Small intestine (tissue), 7 donors: ENCODE measurements around the gene WDR70. TPM values are rescaled to one million over a fixed set of nuclear protein-coding genes. Genes with fewer than 3 reads are reported as not detected.
"Not testable (repeated sequence)": the region's sequence is repeated elsewhere in the genome, so short reads cannot be mapped to it uniquely, and the experiment has no call there.

Experiments
- DNase-seq, 2 donors: peaks; one replicate each; pipeline versions ENCODE4 v3.0.0 to v3.0.0-alpha.2; 2013
- FAIRE-seq: peaks from 2 replicates; lab custom pipeline; 2012; peaks lifted over from hg19 to GRCh38; lab: Jason Lieb, UNC
- H3K27ac ChIP-seq, 3 donors: one replicate each; pipeline ENCODE4 v1.5.1; 2013; ENCODE audit warnings: low read length in 2 of 3, mild to moderate bottlenecking in 2 of 3, control low read depth in 1 of 3, inconsistent platforms in 1 of 3, low read depth in 1 of 3, moderate library complexity in 1 of 3
- H3K27me3 ChIP-seq, 3 donors: one replicate each; pipeline ENCODE4 v1.6.1; 2013; ENCODE audit warnings: low read length in 3 of 3, inconsistent platforms in 1 of 3; ENCODE audit not compliant: control insufficient read depth in 3 of 3, insufficient read depth in 3 of 3
- H3K36me3 ChIP-seq, 3 donors: one replicate each; pipeline ENCODE4 v1.6.1; 2013; ENCODE audit warnings: low read length in 3 of 3, inconsistent platforms in 1 of 3, low read depth in 1 of 3, mild to moderate bottlenecking in 1 of 3, moderate library complexity in 1 of 3; ENCODE audit not compliant: control insufficient read depth in 3 of 3, insufficient read depth in 2 of 3
- H3K4me1 ChIP-seq, 3 donors: one replicate each; pipeline ENCODE4 v1.6.1; 2013; ENCODE audit warnings: low read length in 2 of 3, inconsistent platforms in 1 of 3, low read depth in 1 of 3, mild to moderate bottlenecking in 1 of 3, moderate library complexity in 1 of 3; ENCODE audit not compliant: control insufficient read depth in 3 of 3, insufficient read depth in 2 of 3
- H3K4me3 ChIP-seq, 3 donors: one replicate each; pipeline ENCODE4 v1.5.1; 2013; ENCODE audit warnings: low read length in 3 of 3, control low read depth in 1 of 3, inconsistent platforms in 1 of 3, low read depth in 1 of 3, mild to moderate bottlenecking in 1 of 3, moderate library complexity in 1 of 3
- H3K9me3 ChIP-seq, 2 donors: one replicate each; pipeline ENCODE4 v1.6.1; 2013; ENCODE audit warnings: low read depth in 1 of 2, low read length in 1 of 2; ENCODE audit not compliant: control insufficient read depth in 2 of 2, insufficient read depth in 1 of 2
- WGBS, 3 donors: extraction: QIAGEN DNeasy Blood & Tissue Kit; methylation state at CpG; one replicate each; pipeline ENCODE4 v1.1.7; 2013; 5-methylcytosine and 5-hydroxymethylcytosine counted together
- polyA plus RNA-seq, 4 donors: library from polyadenylated mRNA; stranded (reverse) in 3 of 4; unstranded in 1 of 4; fragments of 200-250 nt in 3 of 4; fragments of 120-200 nt in 1 of 4; gene quantifications; one replicate each; pipeline versions ENCODE4 v1.2.1 to v1.2.3, GENCODE V29; 2013
- donor health status: healthy with polysubstance abuse.
- donor health status: control.
- donor health status: control.
- donor health status: Bipolar disorder and iron deficiency.
- donor health status: healthy.

The WDR70 gene
- polyA plus RNA-seq, 4 donors = 13.2 to 24.6 (median 15.8) TPM

DNA sequence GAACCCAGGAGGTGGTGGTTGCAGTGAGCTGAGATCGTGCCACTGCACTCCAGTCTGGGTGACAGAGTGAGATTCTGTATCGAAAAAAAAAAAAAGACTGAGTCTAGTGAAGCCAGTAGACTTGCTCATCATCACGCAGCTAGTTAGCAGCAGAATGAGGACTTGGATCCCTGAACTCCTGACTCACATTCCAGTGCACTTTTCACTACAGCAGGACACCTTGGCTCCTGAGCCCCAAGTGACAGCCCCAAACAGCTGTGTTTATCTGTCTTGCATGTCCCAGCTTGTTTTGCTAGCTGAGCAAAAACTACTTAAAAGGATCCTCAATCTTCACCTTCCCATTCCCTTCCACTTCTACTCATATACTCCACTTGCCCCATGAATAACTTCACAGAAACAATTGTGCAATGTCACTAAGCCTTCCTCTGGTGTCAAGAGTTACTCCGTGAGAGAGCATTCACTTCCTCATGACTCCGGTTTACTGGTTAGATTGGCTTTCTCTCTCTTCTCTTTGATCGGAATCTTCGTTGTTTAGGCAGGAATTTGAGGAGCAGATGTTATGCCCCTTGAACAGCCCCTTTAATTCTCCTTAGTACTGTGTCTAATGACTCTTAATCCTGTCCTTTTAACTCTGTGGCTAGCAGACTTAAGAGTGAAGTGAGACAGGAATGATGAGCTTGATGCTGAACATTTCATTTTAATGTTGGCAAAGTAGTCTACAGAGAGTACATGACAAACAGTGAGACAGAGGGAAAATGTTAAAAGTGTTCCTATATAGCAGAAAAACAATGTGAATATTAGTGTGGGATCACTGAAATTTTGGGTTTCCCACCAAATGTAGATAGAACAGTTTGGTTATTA, 84.3 kb downstream of the WDR70 start:
- H3K27me3 ChIP-seq, H3K36me3 ChIP-seq, H3K9me3 ChIP-seq, H3K4me3 ChIP-seq, H3K4me1 ChIP-seq, FAIRE-seq, H3K27ac ChIP-seq: not testable (repeated sequence)
- peak in 1 of 2 donors; percentile 21 for DNase-seq
- 84 to 94% (median 93%) methylated on average over 7 of the region's 7 CpGs for WGBS, 3 donors

DNA sequence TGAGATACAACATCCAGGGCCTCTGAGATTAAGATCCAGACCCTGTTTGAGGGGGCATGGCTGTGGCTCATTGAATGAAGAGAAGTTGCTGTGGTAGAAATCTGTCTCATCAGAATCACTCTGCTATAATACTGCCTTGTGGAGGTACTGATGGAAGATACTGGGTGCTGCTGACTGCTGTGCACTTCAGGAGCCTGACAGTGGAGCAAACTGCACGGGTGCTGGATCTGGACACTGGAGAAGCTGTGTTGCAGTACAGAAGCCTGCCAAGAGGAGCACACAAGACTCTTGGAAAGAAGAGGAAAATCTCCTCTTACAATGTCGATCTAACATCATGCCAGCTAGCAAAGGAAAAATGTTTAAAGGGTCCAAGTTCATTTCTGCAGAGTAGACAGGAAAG, 85.5 kb downstream of the WDR70 start:
- DNase-seq, H3K36me3 ChIP-seq, H3K4me3 ChIP-seq, H3K4me1 ChIP-seq, H3K27me3 ChIP-seq, H3K9me3 ChIP-seq, H3K27ac ChIP-seq, FAIRE-seq: not testable (repeated sequence)
- WGBS, 3 donors = 55 to 83% (median 80%) methylated on average over 2 of the region's 2 CpGs

DNA sequence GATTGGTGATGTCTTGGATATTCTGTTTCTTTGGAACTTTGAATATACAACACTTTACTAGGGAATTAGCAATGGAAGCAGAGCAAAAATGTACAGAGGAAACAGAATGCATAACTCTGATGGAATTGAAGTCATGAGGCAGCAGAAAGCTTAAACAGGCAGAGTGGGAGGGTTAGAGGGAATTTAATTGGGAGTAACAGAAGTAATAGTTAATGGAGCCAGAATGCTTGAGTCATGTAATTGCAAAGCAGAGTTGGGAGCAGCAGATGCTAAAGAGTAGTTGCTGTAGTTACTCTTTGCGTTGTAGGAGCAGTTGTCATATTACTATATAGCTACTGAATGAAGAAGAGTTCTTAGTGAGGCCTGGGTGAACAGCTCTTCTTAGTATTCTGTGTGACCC, 90.3 kb downstream of the WDR70 start:
- not testable (repeated sequence) for DNase-seq, FAIRE-seq, H3K36me3 ChIP-seq, H3K4me3 ChIP-seq, H3K27me3 ChIP-seq, H3K9me3 ChIP-seq, H3K27ac ChIP-seq, H3K4me1 ChIP-seq
- WGBS, 3 donors = 89 to 93% (median 90%) methylated on average over 1 of the region's 1 CpG

DNA sequence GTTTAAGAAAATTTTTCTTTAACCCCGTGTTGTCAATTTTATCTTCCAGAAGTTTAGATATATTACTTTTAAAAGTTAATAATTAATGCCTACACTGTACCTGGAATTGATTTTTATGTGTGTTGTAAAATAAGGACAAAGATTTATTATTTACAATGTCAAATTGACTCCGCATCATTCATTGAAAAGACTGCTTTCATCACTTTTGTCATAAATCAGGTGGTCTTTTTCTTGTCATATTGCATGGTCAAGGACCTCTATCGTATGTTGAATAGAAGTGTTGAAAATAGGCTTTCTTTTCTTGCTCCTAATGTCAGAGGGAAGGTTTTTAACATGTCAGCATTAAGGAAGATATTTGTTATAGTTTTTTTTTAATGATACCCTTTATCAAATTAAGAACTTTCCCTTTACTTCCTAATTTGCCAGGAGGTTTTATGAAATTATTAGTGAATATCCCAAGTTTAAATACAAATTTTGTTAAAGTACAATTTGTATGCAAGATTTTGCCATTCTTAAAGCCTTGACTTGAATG, 92.6 kb downstream of the WDR70 start:
- Histone ChIP-seq H3K4me1 (no peaks in the 10 kb centered on the region), H3K27ac (no peak overlapping the region), H3K36me3 (peaks cover 0 to 3% (median 0%) of the 10 kb centered on the region in 3 donors), H3K9me3 (peaks cover 0 to 8% of the 10 kb centered on the region in 2 donors), H3K4me3 (no peak overlapping the region), H3K27me3 (no peaks in the 10 kb centered on the region)
- FAIRE-seq (no peak), DNase-seq (no peak)
- 41 to 55% (median 47%) methylated on average over 3 of the region's 3 CpGs for WGBS, 3 donors

DNA sequence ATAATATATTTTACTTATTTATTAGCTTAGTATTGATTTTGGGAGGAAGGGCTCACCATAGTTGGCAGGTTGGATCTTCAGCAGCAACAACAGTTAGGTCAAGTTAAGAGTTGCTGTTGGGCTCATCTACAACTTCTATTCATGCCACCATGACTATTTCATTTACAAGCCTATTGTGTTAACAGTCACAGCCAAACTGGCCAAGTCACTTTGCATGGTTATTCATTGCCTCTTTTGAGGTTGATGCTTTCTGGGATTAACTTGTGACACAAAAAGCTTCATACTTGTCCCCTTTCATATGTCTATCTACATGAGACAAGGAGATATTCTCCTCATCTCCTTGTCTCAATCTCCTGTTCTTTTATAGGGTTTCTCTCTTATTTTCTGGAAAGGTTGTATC, 98.3 kb downstream of the WDR70 start:
- no peaks in the 10 kb centered on the region for H3K4me1 ChIP-seq
- no peak overlapping the region for H3K27ac ChIP-seq
- no peak overlapping the region for H3K4me3 ChIP-seq
- peaks cover 2 to 12% (median 12%) of the 10 kb centered on the region in 3 donors for H3K36me3 ChIP-seq
- H3K27me3 ChIP-seq = no peaks in the 10 kb centered on the region
- H3K9me3 ChIP-seq = peaks cover 0 to 14% of the 10 kb centered on the region in 2 donors
- FAIRE-seq = no peak
- DNase-seq = no peak

DNA sequence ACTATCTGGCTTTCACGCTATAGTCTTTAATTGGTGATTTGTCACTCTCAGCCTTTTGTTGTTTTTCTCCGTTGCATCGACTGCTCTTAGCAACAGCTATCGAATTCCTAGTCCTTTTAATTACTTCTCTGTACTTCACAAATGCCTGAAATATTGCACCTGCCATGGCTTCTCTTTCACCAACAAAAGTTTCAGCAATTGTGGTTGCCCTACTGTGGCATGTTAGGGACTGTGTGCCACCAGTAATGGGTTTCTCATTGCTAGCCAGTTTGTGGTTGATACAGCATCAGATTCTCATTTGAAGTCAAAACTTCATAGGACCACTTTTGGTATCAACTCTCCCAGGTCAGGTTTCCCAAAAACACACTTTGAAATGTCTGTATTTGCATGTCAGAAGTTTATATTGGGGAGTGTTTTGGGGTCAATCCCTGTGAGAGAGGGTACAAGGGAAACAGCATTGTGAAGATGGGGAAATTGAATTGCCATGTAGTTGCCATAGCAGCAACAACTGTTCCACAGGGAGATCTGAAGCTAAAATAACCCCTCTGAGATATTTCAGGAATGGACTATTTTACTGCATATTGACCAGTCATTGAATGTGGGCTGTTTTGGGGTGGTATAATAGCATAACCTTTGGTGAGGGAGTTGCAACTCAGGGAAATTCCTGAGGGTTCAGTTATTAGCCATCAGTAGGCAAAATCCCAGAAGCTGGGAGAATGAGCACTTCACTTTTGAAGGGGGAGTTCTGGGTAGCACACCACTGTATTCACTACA, 99.2 kb downstream of the WDR70 start:
- no peaks in the 10 kb centered on the region for H3K4me1 ChIP-seq
- peaks cover 0 to 12% of the 10 kb centered on the region in 2 donors for H3K9me3 ChIP-seq
- H3K27ac ChIP-seq = no peak overlapping the region
- no peaks in the 10 kb centered on the region for H3K27me3 ChIP-seq
- no peak for FAIRE-seq
- peaks cover 2 to 12% (median 12%) of the 10 kb centered on the region in 3 donors for H3K36me3 ChIP-seq
- WGBS, 3 donors = 73% methylated on average over 4 of the region's 4 CpGs
- DNase-seq = no peak
- no peak overlapping the region for H3K4me3 ChIP-seq

DNA sequence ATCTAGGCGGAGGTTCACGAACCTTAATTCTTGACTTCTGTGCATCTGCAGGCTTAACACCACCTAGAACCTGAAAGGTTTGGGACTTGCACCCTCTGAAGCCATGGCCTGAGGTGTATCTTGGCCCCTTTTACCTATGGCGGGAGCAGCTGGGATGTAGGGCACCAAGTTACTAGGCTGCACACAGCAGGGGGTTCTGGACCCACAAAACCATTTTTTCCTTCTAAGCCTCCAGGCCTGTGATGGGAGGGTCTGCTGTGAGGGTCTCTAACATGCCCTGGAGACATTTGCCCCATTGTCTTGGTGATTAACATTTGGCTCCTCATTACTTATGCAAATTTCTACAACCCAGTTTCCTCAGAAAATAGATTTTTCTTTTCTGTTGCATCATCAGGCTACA, 102.3 kb downstream of the WDR70 start:
- Histone ChIP-seq H3K36me3 (peaks cover 2 to 12% (median 12%) of the 10 kb centered on the region in 3 donors), H3K9me3 (peaks cover 0 to 15% of the 10 kb centered on the region in 2 donors)
- FAIRE-seq, H3K27ac ChIP-seq, H3K27me3 ChIP-seq, H3K4me3 ChIP-seq, H3K4me1 ChIP-seq, DNase-seq: not testable (repeated sequence)
- WGBS, 3 donors = 87 to 97% (median 97%) methylated on average over 3 of the region's 3 CpGs

DNA sequence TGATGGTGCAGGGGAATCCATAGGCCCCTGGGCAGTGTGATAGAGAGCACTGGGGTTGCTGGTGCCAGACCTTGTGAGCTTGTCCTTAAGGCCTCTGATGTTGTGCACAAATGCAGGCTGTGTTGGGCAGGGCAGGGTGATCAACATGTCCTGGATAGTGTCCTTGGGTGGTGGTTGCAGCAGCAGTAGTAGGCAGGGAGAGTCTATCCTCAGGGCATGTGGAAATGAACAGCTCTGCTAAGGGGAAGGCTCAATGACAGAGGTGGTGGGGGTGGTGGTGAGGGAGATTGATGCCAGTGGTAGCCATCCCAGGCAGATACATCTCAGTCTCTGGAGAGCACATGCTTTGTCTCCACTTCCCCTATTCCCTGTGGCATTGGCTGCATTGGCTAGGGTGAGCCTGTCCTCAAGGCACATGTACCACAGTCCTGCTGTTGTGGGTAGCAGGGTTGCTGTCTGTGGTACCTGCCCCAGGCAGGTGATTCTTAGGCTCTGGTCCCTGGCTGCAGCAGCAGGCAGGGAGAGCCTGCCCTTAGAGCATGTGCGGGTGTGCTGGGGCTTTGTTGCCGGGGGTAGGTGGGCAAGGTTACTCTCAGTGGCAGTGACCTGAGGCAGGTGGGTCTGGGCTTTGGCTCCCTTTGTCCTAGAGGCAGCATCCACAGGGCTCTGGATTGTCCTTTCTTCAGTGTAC, 111.1 kb downstream of the WDR70 start:
- Histone ChIP-seq H3K4me3 (no peak overlapping the region), H3K27me3 (no peaks in the 10 kb centered on the region), H3K9me3 (peaks cover 0 to 6% of the 10 kb centered on the region in 2 donors), H3K27ac (no peak overlapping the region), H3K36me3 (peaks cover 0 to 19% (median 0%) of the 10 kb centered on the region in 3 donors), H3K4me1 (no peaks in the 10 kb centered on the region)
- WGBS, 3 donors = 96 to 100% (median 99%) methylated on average over 2 of the region's 2 CpGs
- no peak for FAIRE-seq
- DNase-seq = no peak
